MM.1S (cell line): Measurements from ENCODE around the gene WDR4.
"Not testable (repeated sequence)": the region's sequence is repeated elsewhere in the genome, so short reads cannot be mapped to it uniquely, and the experiment has no call there.

Source experiments
- DNase-seq: peaks from one replicate; pipeline ENCODE4 v3.0.0-alpha.2; 2015
- H2AFZ ChIP-seq: fragments of 300-600 bp; sonication (generic); 2 replicates; pipeline ENCODE4 v1.6.0; 2016; ENCODE audit warnings: antibody characterized with exemption, low read length
- H3F3A ChIP-seq: fragments of 300-600 bp; sonication (generic); 2 replicates; pipeline ENCODE4 v1.6.1; 2016; ENCODE audit warnings: mild to moderate bottlenecking, antibody characterized with exemption, low read length, moderate library complexity, mixed read lengths; ENCODE audit not compliant: insufficient read depth
- H3K27ac ChIP-seq: fragments of 300-600 bp; sonication (generic); 2 replicates; pipeline ENCODE4 v1.5.1; 2016; ENCODE audit warnings: mild to moderate bottlenecking, low read length
- H3K27me3 ChIP-seq: fragments of 300-600 bp; sonication (generic); replicated peaks from 2 replicates; pipeline ENCODE4 v1.6.0; 2016; ENCODE audit warnings: low read length; ENCODE audit not compliant: insufficient read depth
- H3K36me3 ChIP-seq: fragments of 300-600 bp; sonication (generic); replicated peaks from 2 replicates; pipeline ENCODE4 v1.6.1; 2016; ENCODE audit warnings: mild to moderate bottlenecking, low read length, mixed read lengths; ENCODE audit not compliant: insufficient read depth
- H3K4me1 ChIP-seq: fragments of 300-600 bp; sonication (generic); 2 replicates; pipeline ENCODE4 v1.6.1; 2016; ENCODE audit warnings: low read length, mixed read lengths
- H3K4me2 ChIP-seq: fragments of 300-600 bp; sonication (generic); 2 replicates; pipeline ENCODE4 v1.6.0; 2016; ENCODE audit warnings: low read depth, low read length
- H3K4me3 ChIP-seq: fragments of 300-600 bp; sonication (generic); 2 replicates; pipeline ENCODE4 v1.5.1; 2016; ENCODE audit warnings: low read length, mixed read lengths
- H3K79me2 ChIP-seq: fragments of 300-600 bp; sonication (generic); 2 replicates; pipeline ENCODE4 v1.6.1; 2016; ENCODE audit warnings: mixed run types, low read length, mixed read lengths
- H3K9ac ChIP-seq: fragments of 300-600 bp; sonication (generic); 2 replicates; pipeline ENCODE4 v1.6.1; 2016; ENCODE audit warnings: low read length, mixed read lengths
- H3K9me2 ChIP-seq: fragments of 300-600 bp; sonication (generic); replicated peaks from 2 replicates; pipeline ENCODE4 v1.6.1; 2016; ENCODE audit warnings: mild to moderate bottlenecking, low read length, mixed read lengths; ENCODE audit not compliant: insufficient read depth
- H3K9me3 ChIP-seq: fragments of 300-600 bp; sonication (generic); replicated peaks from 2 replicates; pipeline ENCODE4 v1.6.1; 2016; ENCODE audit warnings: mild to moderate bottlenecking, low read length, mixed read lengths; ENCODE audit not compliant: insufficient read depth
- H4K20me1 ChIP-seq: fragments of 300-600 bp; sonication (generic); 2 replicates; pipeline ENCODE4 v1.6.1; 2016; ENCODE audit warnings: mild to moderate bottlenecking, low read length, moderate library complexity, mixed read lengths; ENCODE audit not compliant: insufficient read depth
- EZH2 ChIP-seq: fragments of 300-600 bp; sonication (generic); optimal IDR thresholded peaks from 2 replicates; pipeline ENCODE3; 2017; ENCODE audit warnings: low read depth, mild to moderate bottlenecking, antibody characterized with exemption, low read length, mixed read lengths
- EZH2phosphoT487 ChIP-seq: fragments of 300-600 bp; sonication (generic); IDR thresholded peaks from 2 replicates; pipeline ENCODE4 v1.6.1; 2018; ENCODE audit warnings: antibody characterized with exemption, low read length
- TF ChIP-seq, protein P1 (sequence below): fragments of 300-600 bp; sonication (generic); IDR thresholded peaks from 2 replicates; pipeline ENCODE4 v1.5.1; 2016; ENCODE audit warnings: antibody characterized with exemption, low read length, mixed read lengths

Gene WDR4

DNA sequence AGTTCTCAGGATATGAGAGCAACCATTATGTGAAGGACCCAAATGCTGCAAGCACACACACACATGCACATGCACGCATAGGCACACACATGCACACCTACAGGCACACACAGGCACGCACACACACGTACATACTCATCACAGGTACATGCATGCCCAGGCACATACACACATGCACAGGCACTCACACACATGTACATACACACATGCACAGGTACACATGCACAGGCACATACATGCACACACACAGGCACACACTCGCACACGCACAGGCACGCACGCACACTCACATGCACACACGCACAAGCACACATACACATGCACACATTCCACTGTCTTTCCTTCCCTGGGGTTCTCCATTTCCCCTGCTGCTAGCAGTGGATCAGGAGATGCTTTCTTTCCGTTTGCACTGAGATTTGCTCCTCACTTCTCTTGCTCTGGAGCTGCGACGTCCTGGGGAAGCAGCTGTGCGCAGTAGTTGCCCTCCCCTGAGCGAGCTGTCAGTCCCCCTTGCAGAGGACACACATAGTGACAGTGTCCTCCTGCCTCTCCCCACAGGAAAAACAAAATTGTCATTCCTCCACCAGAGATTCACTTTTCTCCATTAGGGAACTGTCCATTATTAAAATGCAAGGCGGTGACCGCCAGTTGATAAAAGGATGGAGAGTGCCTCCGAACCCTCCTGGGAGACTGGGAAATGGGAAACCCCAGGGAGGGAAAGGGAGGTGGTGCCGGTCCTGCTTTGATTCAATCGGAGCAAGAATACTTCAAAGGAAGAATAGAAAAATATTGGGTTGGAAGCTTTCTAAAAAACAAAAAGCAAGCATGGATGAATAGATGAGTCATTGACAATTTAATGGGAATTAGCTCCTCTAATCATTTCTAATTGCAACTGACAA lies 69.5 kb downstream of the WDR4 start:
- H3K4me1 ChIP-seq: no peaks in the 10 kb centered on the region
- H3K79me2 ChIP-seq: no peaks in the 10 kb centered on the region
- H3K27ac ChIP-seq: no peak overlapping the region
- no peak overlapping the region for H3K4me2 ChIP-seq
- H3F3A ChIP-seq: no peaks in the 10 kb centered on the region
- H3K36me3 ChIP-seq: no peaks in the 10 kb centered on the region
- no peak overlapping the region for H3K4me3 ChIP-seq
- no peaks in the 10 kb centered on the region for H3K9me2 ChIP-seq
- peaks cover 90% of the 10 kb centered on the region for H3K27me3 ChIP-seq
- H4K20me1 ChIP-seq: no peaks in the 10 kb centered on the region
- no peak for DNase-seq
- H3K9ac ChIP-seq: no peak overlapping the region
- H3K9me3 ChIP-seq: no peaks in the 10 kb centered on the region
- no peak overlapping the region for H2AFZ ChIP-seq
- TF ChIP-seq, protein P1, sequence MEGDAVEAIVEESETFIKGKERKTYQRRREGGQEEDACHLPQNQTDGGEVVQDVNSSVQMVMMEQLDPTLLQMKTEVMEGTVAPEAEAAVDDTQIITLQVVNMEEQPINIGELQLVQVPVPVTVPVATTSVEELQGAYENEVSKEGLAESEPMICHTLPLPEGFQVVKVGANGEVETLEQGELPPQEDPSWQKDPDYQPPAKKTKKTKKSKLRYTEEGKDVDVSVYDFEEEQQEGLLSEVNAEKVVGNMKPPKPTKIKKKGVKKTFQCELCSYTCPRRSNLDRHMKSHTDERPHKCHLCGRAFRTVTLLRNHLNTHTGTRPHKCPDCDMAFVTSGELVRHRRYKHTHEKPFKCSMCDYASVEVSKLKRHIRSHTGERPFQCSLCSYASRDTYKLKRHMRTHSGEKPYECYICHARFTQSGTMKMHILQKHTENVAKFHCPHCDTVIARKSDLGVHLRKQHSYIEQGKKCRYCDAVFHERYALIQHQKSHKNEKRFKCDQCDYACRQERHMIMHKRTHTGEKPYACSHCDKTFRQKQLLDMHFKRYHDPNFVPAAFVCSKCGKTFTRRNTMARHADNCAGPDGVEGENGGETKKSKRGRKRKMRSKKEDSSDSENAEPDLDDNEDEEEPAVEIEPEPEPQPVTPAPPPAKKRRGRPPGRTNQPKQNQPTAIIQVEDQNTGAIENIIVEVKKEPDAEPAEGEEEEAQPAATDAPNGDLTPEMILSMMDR: no peak
- TF ChIP-seq EZH2: no peak
- no peak for TF ChIP-seq EZH2phosphoT487

DNA sequence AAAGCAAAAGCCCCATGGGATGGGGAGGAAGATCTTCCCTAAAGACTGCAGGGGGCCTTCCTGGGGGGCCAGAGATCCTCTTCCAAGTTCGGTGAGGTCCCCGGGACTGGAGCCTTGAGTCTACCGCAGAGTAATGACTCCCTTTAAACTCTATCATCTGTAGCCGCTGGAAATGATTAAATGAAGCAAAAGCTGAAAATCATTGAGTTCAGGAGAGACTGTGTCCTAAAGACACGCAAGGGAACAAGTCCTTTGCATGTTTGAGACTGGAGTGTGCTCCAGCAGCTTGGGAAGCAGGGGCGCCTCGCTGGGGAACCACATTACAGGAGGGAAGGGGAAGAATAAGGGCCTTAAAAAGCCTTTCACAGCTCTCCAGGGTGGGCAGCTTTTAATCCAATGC lies 70.2 kb downstream of the WDR4 start:
- Histone ChIP-seq H3K9me2 (no peaks in the 10 kb centered on the region), H3F3A (no peaks in the 10 kb centered on the region), H2AFZ (no peak overlapping the region), H3K9me3 (no peaks in the 10 kb centered on the region), H3K27ac (no peak overlapping the region), H3K4me1 (no peaks in the 10 kb centered on the region), H3K9ac (no peak overlapping the region), H4K20me1 (no peaks in the 10 kb centered on the region), H3K4me2 (no peak overlapping the region), H3K27me3 (peaks cover 87% of the 10 kb centered on the region), H3K4me3 (no peak overlapping the region), H3K79me2 (no peaks in the 10 kb centered on the region), H3K36me3 (no peaks in the 10 kb centered on the region)
- no peak for TF ChIP-seq EZH2
- TF ChIP-seq, protein P1: no peak
- no peak for TF ChIP-seq EZH2phosphoT487
- DNase-seq: no peak

DNA sequence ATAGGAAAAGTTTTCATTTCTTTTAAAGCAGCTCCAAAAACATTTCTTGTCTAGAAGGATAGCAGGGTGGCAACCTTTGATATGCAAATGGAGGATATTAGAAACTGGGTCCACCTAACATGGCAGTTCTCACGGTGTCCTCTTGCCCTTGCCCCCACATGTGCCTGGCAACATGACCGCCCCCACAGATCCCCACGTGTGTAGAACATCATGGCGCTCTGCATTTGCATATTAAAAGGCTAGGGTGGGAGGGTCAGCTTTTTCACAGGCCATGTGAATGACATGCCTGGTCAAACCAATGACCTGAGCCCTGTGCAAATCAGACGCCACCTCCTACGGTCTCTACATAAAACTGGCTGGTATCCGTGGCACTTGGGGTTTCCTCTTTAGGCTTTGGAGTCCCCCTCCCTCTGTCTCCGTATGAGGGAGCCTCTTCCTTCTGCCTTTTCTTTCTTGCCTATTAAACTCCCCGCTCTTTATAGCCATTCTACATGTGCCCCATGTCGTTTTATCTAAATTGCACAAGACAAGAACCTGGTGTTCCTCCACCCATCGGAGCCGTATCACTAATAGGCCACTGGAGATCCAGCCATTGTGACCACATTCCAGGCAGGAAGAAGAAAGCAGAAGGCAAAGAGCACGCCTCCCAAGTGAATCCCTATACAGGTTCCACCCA lies 71.3 kb downstream of the WDR4 start:
- H3K4me2 ChIP-seq: no peak overlapping the region
- H3K36me3 ChIP-seq: no peaks in the 10 kb centered on the region
- peaks cover 90% of the 10 kb centered on the region for H3K27me3 ChIP-seq
- no peaks in the 10 kb centered on the region for H3K4me1 ChIP-seq
- H3K9ac ChIP-seq: no peak overlapping the region
- no peak for DNase-seq
- H3K9me3 ChIP-seq: no peaks in the 10 kb centered on the region
- no peaks in the 10 kb centered on the region for H4K20me1 ChIP-seq
- no peak overlapping the region for H3K27ac ChIP-seq
- TF ChIP-seq, protein P1: no peak
- TF ChIP-seq EZH2phosphoT487 (no peak), EZH2 (peak; percentile 36)
- H3K9me2 ChIP-seq: no peaks in the 10 kb centered on the region
- H3K79me2 ChIP-seq: no peaks in the 10 kb centered on the region
- no peak overlapping the region for H3K4me3 ChIP-seq
- H3F3A ChIP-seq: no peaks in the 10 kb centered on the region
- H2AFZ ChIP-seq: no peak overlapping the region

DNA sequence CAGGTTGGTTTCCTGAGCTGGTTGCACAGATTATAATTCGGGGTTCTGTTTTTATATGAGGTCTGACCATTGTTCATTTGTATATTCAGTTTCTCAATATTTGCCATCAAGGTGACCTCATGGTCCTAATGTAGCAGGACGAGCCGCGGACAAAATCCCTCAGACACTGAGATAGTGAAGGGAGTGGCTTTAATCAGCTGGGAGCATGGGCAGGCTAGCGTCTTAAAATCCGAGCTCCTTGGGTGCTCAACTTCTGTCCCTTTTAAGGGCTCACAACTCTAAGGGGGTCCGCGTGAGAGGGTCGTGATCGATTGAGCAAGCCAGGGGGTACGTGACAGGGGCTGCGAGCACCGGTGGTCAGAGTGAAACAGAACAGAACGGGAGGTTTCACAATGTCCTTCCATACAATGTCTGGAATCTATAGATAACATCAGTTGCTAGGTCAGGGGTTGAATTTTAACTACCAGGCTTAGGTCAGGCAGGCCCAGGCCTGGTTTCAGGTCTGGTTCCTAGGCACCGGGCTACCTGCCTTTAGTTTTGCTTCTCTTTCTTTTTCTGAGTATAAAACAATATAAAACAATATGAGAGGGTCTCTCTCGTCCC lies 71.9 kb downstream of the WDR4 start:
- H3K4me1 ChIP-seq, H2AFZ ChIP-seq, H3K9ac ChIP-seq, H4K20me1 ChIP-seq, H3K36me3 ChIP-seq, H3K4me2 ChIP-seq, DNase-seq, H3K79me2 ChIP-seq, H3K9me2 ChIP-seq, H3K9me3 ChIP-seq, H3K27ac ChIP-seq, H3K4me3 ChIP-seq, H3F3A ChIP-seq: not testable (repeated sequence)
- H3K27me3 ChIP-seq: peaks cover 87% of the 10 kb centered on the region
